Measurements from ENCODE around the gene ADGRD2.

ADGRD2 gene

GRCh38 chr9:124495126-124496074 is 45.1 kb downstream of the ADGRD2 start:
- DNase-seq (ENCODE audit: extremely low read depth in 1 of 2, low read depth in 1 of 2) = no peak

GRCh38 chr9:124496075-124496449 is 45.8 kb downstream of the ADGRD2 start:
- no peak for DNase-seq (ENCODE audit: extremely low read depth in 1 of 2, low read depth in 1 of 2)

DNA sequence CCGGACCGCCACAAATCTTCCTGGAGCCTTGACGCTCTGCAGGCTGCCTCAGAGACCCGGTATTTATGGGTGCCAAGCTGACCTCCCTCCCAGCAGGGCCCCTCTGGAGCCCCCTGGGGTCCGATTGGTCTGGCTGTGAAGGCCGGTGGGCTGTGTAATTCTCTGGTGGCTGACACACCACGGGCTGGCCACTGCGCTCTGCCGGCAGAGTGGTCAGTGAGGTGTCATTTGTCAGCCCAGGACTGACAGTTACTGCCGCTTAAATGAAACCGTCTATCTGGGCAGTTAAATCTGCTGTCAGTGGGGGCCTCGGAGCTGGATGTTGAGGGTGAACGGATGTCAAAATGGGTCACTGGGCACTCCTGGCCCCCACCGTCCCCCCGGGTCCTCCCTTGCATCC is 46.2 kb downstream of the ADGRD2 start:
- DNase-seq (ENCODE audit: extremely low read depth in 1 of 2, low read depth in 1 of 2) = no peak

DNA sequence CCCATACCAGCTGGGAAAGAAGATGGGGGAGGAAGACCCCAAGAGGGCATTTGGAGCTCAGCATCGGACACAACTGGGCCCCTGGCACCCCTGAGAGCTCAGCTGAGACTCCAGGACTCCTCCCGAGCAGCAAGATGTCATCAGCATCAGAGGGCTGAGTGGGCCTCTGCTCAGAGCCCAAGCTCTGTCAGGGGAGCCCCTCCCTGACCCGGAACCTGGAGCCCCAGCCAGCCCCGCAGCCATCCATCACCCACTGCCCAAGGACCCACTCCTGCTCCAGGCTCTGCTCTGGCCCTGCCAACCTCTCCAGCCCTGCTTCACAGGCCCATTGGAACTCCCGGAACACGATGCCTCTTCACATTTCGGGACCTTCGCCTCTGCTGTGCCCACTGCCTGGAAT is 47.2 kb downstream of the ADGRD2 start:
- DNase-seq (ENCODE audit: extremely low read depth in 1 of 2, low read depth in 1 of 2) = no peak

DNA sequence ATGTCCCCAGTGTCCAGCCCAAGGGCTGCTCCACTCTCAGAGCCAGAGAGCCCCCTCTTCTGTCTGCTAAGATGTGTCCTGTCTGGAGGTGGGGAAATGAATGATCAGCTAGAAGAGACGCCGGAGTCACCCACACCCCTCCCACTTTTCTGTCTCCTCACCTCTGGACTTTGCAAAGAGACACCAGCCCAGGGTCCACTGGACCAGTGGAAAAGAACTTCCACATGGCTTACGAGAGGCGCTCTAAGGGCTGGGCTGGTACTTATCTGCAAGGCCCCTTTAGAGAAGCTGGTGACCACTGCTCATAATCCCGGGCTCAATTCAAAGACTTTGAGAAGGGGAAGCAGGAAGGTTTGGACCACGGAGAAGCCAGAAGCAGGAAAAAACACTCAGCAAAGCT is 47.8 kb downstream of the ADGRD2 start:
- no peak for DNase-seq (ENCODE audit: extremely low read depth in 1 of 2, low read depth in 1 of 2)

- no peak for DNase-seq (ENCODE audit: extremely low read depth in 1 of 2, low read depth in 1 of 2)
Observed at GRCh38 chr9:124498499-124499146, 48.4 kb downstream of the ADGRD2 start.

- no peak for DNase-seq (ENCODE audit: extremely low read depth in 1 of 2, low read depth in 1 of 2)
Observed at GRCh38 chr9:124499216-124499615, 49.0 kb downstream of the ADGRD2 start.

GRCh38 chr9:124500028-124500795 is 50.0 kb downstream of the ADGRD2 start:
- no peak for DNase-seq (ENCODE audit: extremely low read depth in 1 of 2, low read depth in 1 of 2)

GRCh38 chr9:124500796-124501611 is 50.8 kb downstream of the ADGRD2 start:
- no peak for DNase-seq (ENCODE audit: extremely low read depth in 1 of 2, low read depth in 1 of 2)

- DNase-seq (ENCODE audit: extremely low read depth in 1 of 2, low read depth in 1 of 2) = no peak
Observed at GRCh38 chr9:124501771-124502320, 51.6 kb downstream of the ADGRD2 start.

GRCh38 chr9:124502711-124503702 is 52.8 kb downstream of the ADGRD2 start:
- no peak for DNase-seq (ENCODE audit: extremely low read depth in 1 of 2, low read depth in 1 of 2)

DNA sequence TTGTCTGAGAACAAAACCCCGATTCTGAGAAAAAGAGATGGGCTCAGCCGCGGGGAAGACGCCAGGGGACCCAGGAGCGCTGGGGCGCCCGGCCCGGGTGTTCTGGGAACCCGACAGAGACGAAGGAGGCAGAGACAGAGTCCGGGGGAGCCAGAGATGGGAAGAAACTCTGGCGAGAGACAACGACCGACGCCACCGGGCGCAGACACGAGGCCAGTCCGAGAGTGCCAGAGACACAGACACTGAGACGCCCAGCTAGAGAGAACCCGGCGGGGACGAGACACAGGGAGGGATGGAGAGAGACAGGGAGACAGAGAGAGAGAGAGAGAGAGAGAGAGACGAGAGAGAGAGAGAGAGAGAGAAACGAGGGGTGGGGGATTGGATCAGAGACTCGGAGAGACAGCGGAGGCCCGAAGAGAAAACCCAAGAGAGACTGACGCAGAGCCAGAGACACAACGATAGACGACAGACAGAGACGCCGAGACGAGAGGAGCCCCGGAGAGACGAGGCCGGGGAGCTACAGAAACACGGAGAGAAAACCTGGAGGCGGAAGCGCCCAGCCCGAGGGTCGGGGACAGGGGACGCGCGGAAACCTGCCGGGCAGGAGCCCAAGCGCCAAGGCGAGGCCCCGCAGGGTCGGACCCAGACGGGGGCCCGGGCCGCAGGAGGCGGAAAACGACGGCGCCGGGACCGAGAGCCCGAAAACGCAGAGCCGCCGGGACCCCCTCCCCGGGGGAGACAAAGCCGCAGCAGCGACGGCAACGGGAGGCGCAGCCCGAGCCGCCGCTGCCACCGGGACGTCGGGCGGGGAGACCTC is 53.7 kb downstream of the ADGRD2 start:
- no peak for DNase-seq (ENCODE audit: extremely low read depth in 1 of 2, low read depth in 1 of 2)

DNA sequence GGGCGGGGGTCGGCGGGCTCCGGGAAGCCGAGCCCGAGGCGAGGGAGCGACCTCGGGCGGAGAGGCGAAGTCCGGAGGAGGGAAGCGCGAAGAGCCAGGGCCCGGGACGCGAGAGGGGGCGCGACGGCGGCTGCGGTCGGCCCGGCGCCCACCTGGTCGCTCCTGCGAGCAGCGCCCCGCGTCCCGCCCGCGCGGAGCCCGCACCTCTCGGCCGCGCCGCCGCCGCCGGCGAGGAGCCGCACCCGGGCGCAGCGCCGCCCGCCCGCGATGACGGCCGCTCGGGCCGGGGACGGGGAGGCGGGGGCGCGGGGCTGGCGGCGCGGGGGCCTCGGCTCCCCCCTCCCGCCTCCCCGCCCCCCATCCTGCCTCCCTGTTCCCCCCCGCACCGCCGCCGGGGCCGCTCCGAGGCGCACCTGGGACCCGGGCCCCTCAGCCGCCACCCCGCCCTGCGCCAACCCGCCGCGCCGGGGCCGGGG is 54.3 kb downstream of the ADGRD2 start:
- no peak for DNase-seq (ENCODE audit: extremely low read depth in 1 of 2, low read depth in 1 of 2)

GRCh38 chr9:124505006-124505900 is 55.0 kb downstream of the ADGRD2 start:
- no peak for DNase-seq (ENCODE audit: extremely low read depth in 1 of 2, low read depth in 1 of 2)

DNA sequence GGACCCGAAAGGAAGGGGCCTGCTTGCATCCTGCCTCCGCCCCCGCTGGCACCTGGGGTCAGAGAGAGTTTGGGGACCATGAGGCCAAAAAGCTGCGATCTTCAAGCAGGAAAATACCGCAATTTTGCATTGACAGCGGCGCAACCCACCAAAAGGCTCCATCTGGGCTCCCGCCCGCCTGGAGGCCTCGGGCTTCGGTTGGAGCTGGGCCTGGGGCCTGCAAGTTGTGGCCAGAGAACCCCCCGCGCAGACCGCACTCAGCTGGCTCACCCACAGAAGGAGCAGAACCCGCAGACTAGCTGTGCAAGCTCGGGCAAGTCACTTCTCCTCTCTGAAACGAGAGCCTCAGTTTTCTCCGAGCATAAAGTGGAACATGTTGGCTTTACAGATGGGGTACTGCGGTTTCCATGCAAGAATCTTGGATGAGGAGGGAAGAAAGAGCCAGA is 55.7 kb downstream of the ADGRD2 start:
- no peak for DNase-seq (ENCODE audit: extremely low read depth in 1 of 2, low read depth in 1 of 2)

GRCh38 chr9:124506433-124506832 is 56.2 kb downstream of the ADGRD2 start:
- no peak for DNase-seq (ENCODE audit: extremely low read depth in 1 of 2, low read depth in 1 of 2)
